Uterus (tissue), 4 donors: Measurements from ENCODE around the gene INSL3. TPM values are rescaled to one million over a fixed set of nuclear protein-coding genes. Genes with fewer than 3 reads are reported as not detected.

Experiments
- DNase-seq, 2 donors: peaks; one replicate each; pipeline ENCODE4 v3.0.0-alpha.2; 2019 to 2020
- H3K27ac ChIP-seq, 2 donors: fragments of 200-600 bp; sonication (generic); 1 replicate in 1 of 2; 2 replicates in 1 of 2; pipeline ENCODE4 v1.5.1; 2016 to 2018
- H3K27me3 ChIP-seq, 2 donors: fragments of 200-600 bp; sonication (generic); one replicate each; pipeline ENCODE4 v1.5.1; 2018 to 2019; ENCODE audit warnings: control low read depth in 1 of 2
- H3K36me3 ChIP-seq, 2 donors: fragments of 200-600 bp; sonication (generic); one replicate each; pipeline ENCODE4 v1.5.1; 2019; ENCODE audit warnings: control low read depth in 1 of 2
- H3K4me1 ChIP-seq, 2 donors: fragments of 200-600 bp; sonication (generic); one replicate each; pipeline ENCODE4 v1.5.1; 2018 to 2019; ENCODE audit warnings: control low read depth in 1 of 2
- H3K4me3 ChIP-seq, 2 donors: fragments of 200-600 bp; sonication (generic); 1 replicate in 1 of 2; 2 replicates in 1 of 2; pipeline ENCODE4 v1.5.1; 2018 to 2019; ENCODE audit warnings: mild to moderate bottlenecking in 1 of 2
- H3K9me3 ChIP-seq, 2 donors: fragments of 200-600 bp; sonication (generic); one replicate each; pipeline ENCODE4 v1.5.1; 2019; ENCODE audit warnings: control low read depth in 1 of 2
- POLR2A ChIP-seq, 2 donors: fragments of 450-650 bp; IDR thresholded peaks; one replicate each; pipeline ENCODE4 v1.6.1; 2016; ENCODE audit warnings: antibody characterized with exemption in 2 of 2, mild to moderate bottlenecking in 1 of 2, moderate library complexity in 1 of 2
- intact Hi-C: fragments of 100-400 bp; cut with DNase I; formaldehyde crosslinking; loops from one replicate; pipeline ENCODE4 v1.15.1; 2023; ENCODE audit warnings: low total_unique reads
- total RNA-seq, 4 donors: library from RNA; depleted of rRNA in 3 of 4; stranded (reverse); fragments of >200 nt in 3 of 4; gene quantifications; one replicate each; pipeline versions ENCODE4 v1.1.0 to v1.2.4, GENCODE V29; 2014 to 2023
- TF ChIP-seq, protein P1 (sequence below), 4 experiments: fragments of 200-600 bp in 2 of 4; fragments of 450-650 bp in 2 of 4; sonication (generic) in 2 of 4; IDR thresholded peaks; one replicate each; pipeline ENCODE4 v1.5.1; 2016 to 2019; ENCODE audit warnings: antibody characterized with exemption in 4 of 4, mild to moderate bottlenecking in 2 of 4, moderate library complexity in 1 of 4
- donor health status: DM: yes; HTN: yes; CAD: no.

Gene INSL3
- total RNA-seq, 4 donors from 2014 or later, result not detected

DNA sequence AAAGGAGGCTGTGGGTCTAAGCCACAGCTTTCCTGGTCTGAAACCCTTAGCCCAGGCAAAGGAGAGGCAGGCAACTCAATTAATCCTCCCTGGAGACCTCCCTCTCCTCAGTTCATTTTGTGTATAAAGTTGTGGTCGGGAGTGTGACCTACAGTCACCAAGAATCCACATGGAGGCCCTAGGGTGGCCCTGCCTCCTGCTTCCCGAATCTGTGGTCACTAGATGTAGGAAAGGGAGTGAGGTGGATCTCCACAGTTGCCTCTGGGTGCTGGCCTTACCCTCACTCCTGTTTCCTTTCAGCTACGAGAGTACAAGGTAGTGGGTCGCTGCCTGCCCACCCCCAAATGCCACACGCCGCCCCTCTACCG is 39.7 kb upstream of the INSL3 start:
- Histone ChIP-seq H3K27ac (peak overlapping the region; percentile 87 to 88), H3K4me3 (peak overlapping the region; percentile 78 to 92), H3K27me3 (no peaks in the 10 kb centered on the region), H3K4me1 (peaks cover 0 to 4% of the 10 kb centered on the region in 2 donors), H3K9me3 (no peaks in the 10 kb centered on the region), H3K36me3 (no peaks in the 10 kb centered on the region)
- intact Hi-C loops, result loop anchor here (10.0 kb wide), 1 partner anchor 134 kb away; no protein-coding TSS in a partner anchor
- DNase-seq, result no peak
- TF ChIP-seq, protein P1, sequence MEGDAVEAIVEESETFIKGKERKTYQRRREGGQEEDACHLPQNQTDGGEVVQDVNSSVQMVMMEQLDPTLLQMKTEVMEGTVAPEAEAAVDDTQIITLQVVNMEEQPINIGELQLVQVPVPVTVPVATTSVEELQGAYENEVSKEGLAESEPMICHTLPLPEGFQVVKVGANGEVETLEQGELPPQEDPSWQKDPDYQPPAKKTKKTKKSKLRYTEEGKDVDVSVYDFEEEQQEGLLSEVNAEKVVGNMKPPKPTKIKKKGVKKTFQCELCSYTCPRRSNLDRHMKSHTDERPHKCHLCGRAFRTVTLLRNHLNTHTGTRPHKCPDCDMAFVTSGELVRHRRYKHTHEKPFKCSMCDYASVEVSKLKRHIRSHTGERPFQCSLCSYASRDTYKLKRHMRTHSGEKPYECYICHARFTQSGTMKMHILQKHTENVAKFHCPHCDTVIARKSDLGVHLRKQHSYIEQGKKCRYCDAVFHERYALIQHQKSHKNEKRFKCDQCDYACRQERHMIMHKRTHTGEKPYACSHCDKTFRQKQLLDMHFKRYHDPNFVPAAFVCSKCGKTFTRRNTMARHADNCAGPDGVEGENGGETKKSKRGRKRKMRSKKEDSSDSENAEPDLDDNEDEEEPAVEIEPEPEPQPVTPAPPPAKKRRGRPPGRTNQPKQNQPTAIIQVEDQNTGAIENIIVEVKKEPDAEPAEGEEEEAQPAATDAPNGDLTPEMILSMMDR (IDR thresholded peaks at IDR 0.05), result no peak
- no peak for TF ChIP-seq POLR2A (IDR thresholded peaks at IDR 0.05)

DNA sequence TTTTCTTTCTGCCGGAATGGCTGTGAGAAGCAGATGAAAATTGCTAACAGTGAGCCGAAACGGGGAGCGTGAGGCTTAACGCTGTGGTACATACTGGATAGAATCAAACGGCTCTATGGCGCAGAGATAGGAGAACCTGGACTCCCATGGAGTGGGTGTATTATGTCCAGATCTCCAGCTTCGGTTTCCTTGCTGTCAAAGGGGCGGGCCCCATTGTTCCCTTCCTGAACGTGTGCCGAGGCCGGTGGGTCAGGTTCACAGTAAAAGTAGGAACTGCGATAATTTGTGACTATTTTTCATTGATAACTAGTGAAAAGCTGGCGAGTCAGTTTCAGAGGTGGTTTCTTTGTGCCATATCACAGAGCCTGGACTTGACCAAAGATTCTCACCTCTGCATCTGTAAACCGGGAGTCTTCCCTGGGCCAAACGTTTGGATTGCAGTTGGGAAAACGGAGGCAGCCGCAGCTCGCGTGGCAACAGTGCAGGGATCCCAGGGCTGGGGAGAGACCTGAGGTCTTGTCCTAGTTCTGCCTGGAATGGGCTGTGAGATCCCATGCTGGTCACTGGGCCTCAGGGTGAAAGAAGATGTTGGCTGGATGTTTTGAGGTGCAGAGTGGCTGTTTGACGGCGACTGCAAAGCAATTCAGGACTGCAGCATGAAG is 39.1 kb upstream of the INSL3 start:
- no peak for TF ChIP-seq POLR2A (IDR thresholded peaks at IDR 0.05)
- TF ChIP-seq, protein P1 (IDR thresholded peaks at IDR 0.05), result no peak
- Histone ChIP-seq H3K4me1 (peaks cover 0 to 4% of the 10 kb centered on the region in 2 donors), H3K27me3 (no peaks in the 10 kb centered on the region), H3K27ac (peak overlapping the region; percentile 87 to 88), H3K36me3 (no peaks in the 10 kb centered on the region), H3K4me3 (peak overlapping the region; percentile 78 to 92), H3K9me3 (no peaks in the 10 kb centered on the region)
- intact Hi-C loops, result loop anchor here (10.0 kb wide), 1 partner anchor 134 kb away; no protein-coding TSS in a partner anchor
- no peak for DNase-seq

DNA sequence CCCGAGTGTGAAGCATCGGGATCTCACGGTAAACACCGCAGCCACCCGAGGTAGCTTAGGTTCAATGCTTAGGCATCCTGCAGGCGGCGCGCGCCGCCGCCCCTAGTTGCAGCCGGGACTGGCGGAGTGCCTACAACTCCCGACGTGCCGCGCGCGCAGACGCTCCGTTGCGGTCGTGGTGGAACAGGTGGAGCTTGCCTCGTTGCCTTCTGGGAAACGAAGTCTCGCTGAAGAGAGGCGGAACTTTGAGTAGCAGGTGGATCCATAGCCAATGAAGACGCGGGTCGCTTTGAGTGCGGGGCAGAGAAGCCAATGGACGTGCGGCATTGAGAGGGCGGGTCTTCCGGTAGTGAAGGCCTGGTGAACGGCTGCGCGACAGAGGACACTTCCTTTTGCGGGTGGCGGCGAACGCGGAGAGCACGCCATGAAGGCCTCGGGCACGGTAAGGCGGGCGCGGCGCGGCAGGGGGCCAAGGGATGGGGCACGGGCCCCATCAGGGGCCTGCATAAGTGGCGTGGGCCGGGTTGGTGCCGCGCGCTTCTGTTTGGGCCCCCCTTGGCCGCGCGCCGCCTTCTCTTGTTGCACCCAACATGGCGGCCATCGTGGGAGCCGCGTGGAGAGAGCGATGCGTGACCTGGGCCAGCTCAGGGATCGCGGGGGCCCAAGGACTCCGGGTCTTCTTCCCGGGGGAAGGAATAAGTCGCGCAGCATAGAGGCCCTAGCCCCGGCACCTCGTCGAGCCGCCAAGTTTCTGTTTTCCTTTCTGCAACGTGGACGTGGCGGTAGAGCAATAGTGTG is 38.4 kb upstream of the INSL3 start, which contains the start of gene RPL18A:
Gene RPL18A (plus strand): TSS at position 378 of the 798 bp plus-strand sequence. CDS start 47 bp downstream, at position 425.
- Histone ChIP-seq H3K27me3 (no peaks in the 10 kb centered on the region), H3K4me3 (peak within 1 kb of the TSS; percentile 78 to 92), H3K4me1 (peaks cover 0 to 4% of the 10 kb centered on the region in 2 donors), H3K27ac (peak within 1 kb of the TSS; percentile 87 to 88), H3K9me3 (no peaks in the 10 kb centered on the region), H3K36me3 (no peaks in the 10 kb centered on the region)
- DNase-seq, result peak; percentile 99
- peak; percentile 94 to 98 for TF ChIP-seq POLR2A (IDR thresholded peaks at IDR 0.05)
- TF ChIP-seq, protein P1 (IDR thresholded peaks at IDR 0.05), result peak; percentile 85 to 93 (median 88)
- intact Hi-C loops, result loop anchor here (10.0 kb wide), 1 partner anchor 135 kb away; no protein-coding TSS in a partner anchor

DNA sequence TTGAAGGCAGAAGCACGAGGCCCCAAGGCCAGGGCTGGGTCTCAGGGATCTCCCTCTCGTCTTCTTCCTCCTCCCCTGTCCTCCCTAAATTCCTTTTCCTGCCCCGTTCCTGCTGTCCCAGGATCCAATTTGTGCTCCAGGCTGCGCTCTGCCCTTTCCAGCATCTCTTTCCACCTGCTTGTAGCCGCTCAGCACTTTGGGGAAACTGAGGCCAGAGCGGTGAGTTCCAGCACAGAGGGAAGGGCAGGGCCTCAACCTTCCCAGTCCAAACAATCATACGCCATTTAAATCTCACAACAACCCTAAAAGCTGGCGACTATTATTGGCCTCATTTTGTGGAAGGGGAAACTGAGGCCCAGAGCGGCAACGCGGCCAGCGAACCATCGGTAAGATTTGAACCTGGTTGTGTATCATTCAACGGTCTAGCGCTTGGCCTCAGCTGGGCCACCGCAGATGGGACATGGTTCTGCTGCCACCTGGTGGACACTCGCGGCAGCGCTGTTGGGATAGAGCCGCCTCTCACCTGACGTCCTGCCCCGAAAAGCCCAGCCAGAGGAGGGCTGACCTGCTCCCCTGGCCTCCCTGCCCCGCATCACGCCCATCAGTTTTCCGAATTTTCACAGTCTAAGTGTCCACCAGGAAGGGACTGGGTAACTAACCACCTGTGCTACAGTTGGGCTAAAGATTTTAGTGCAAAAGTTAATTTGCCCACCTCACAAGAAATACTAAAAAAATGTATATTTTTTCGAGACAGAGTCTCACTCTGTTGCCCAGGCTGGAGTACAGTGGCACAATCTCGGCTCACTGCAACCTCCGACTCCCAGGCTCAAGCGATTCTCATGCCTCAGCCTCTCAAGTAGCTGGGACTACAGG is 34.2 kb upstream of the INSL3 start:
- TF ChIP-seq, protein P1 (IDR thresholded peaks at IDR 0.05), result peak; percentile 92 to 97 (median 94)
- no peak for TF ChIP-seq POLR2A (IDR thresholded peaks at IDR 0.05)
- Histone ChIP-seq H3K4me3 (no peak overlapping the region), H3K9me3 (no peaks in the 10 kb centered on the region), H3K4me1 (no peaks in the 10 kb centered on the region), H3K36me3 (no peaks in the 10 kb centered on the region), H3K27me3 (no peaks in the 10 kb centered on the region), H3K27ac (no peak overlapping the region)
- intact Hi-C loops, result no loop called here
- DNase-seq, result peak; percentile 79 to 87
